K562 (cell line): Measurements from ENCODE around the gene IPO7. TPM values are rescaled to one million over a fixed set of nuclear protein-coding genes. Genes with fewer than 3 reads are reported as not detected.

ENCODE experiments used
- CBX8 ChIP-seq: fragments of 200-600 bp; sonication (generic); IDR thresholded peaks from 2 replicates; pipeline ENCODE4 v1.6.1; 2012; ENCODE audit warnings: borderline replicate concordance, mixed run types, low read depth, mild to moderate bottlenecking, moderate library complexity, mixed read lengths, low read length, control low read depth, inconsistent platforms; ENCODE audit not compliant: poor library complexity, severe bottlenecking; ENCODE audit errors: extremely low read depth
- DACH1 ChIP-seq: fragments of 450-650 bp; IDR thresholded peaks from 2 replicates; pipeline ENCODE4 v1.6.1; 2018; ENCODE audit not compliant: partially characterized antibody
- E2F3 ChIP-seq: fragments of 250-450 bp; sonication (Bioruptor Pico); IDR thresholded peaks from 2 replicates; pipeline ENCODE4 v1.4.0; 2020; ENCODE audit warnings: mild to moderate bottlenecking
- GTF2F1 ChIP-seq: IDR thresholded peaks from 2 replicates; pipeline ENCODE4 v1.6.1; 2011; ENCODE audit warnings: low read depth, low read length, improper control_type of control experiment
- HNRNPL ChIP-seq: fragments of 200-400 bp; formaldehyde crosslinking; IDR thresholded peaks from 2 replicates; pipeline ENCODE4 v1.6.1; 2017; ENCODE audit warnings: low read depth, mild to moderate bottlenecking, low read length
- KHSRP ChIP-seq: fragments of 450-650 bp; IDR thresholded peaks from 2 replicates; pipeline ENCODE4 v1.6.1; 2017
- PREB ChIP-seq: sonication (generic); formaldehyde crosslinking; IDR thresholded peaks from 2 replicates; pipeline ENCODE4 v1.8.1; 2023; ENCODE audit warnings: mild to moderate bottlenecking, missing genetic modification reagents
- RBFOX2 ChIP-seq: fragments of 200-400 bp; formaldehyde crosslinking; IDR thresholded peaks from 2 replicates; pipeline ENCODE4 v1.6.1; 2017; ENCODE audit warnings: low read depth, mild to moderate bottlenecking, low read length, moderate library complexity
- RFX5 ChIP-seq: IDR thresholded peaks from 2 replicates; pipeline ENCODE4 v1.6.1; 2011; ENCODE audit warnings: low read depth, mild to moderate bottlenecking, improper control_type of control experiment, low read length
- RHOXF2B ChIP-seq: fragments of 250-450 bp; sonication (Bioruptor Pico); conservative IDR thresholded peaks from 2 replicates; pipeline ENCODE4 v1.5.1; 2021
- TBP ChIP-seq: optimal IDR thresholded peaks from 2 replicates; pipeline ENCODE3; 2011; ENCODE audit warnings: low read depth, low read length, improper control_type of control experiment
- TCF7 ChIP-seq: sonication (generic); IDR thresholded peaks from 2 replicates; pipeline ENCODE4 v1.6.1; 2016; ENCODE audit warnings: antibody characterized with exemption, borderline replicate concordance
- TEAD2 ChIP-seq: fragments of 450-650 bp; IDR thresholded peaks from 2 replicates; pipeline ENCODE4 v1.6.1; 2016; ENCODE audit warnings: missing genetic modification characterization, control low read depth, missing compliant biosample characterization
- YBX1 ChIP-seq: fragments of 450-650 bp; IDR thresholded peaks from 2 replicates; pipeline ENCODE4 v1.7.1; 2016; ENCODE audit warnings: mild to moderate bottlenecking
- ZFP1 ChIP-seq: fragments of 450-650 bp; formaldehyde crosslinking; IDR thresholded peaks from 2 replicates; pipeline ENCODE4 v1.4.0; 2020; ENCODE audit warnings: mild to moderate bottlenecking, mixed read lengths
- ZFPM2 ChIP-seq: fragments of 250-450 bp; sonication (Bioruptor Pico); IDR thresholded peaks from 2 replicates; pipeline ENCODE4 v1.5.1; 2022; ENCODE audit warnings: mild to moderate bottlenecking
- ZNF146 ChIP-seq: IDR thresholded peaks from one replicate; pipeline ENCODE4 v1.6.1; 2018; ENCODE audit warnings: missing compliant biosample characterization; ENCODE audit not compliant: unreplicated experiment
- ZNF561 ChIP-seq: fragments of 450-650 bp; formaldehyde crosslinking; conservative IDR thresholded peaks from 2 replicates; pipeline ENCODE4 v1.4.0; 2020; ENCODE audit warnings: mild to moderate bottlenecking, moderate library complexity
- ZNF57 ChIP-seq: fragments of 450-650 bp; formaldehyde crosslinking; IDR thresholded peaks from 2 replicates; pipeline ENCODE4 v1.4.0; 2020; ENCODE audit warnings: mild to moderate bottlenecking, moderate library complexity
- ZNF695 ChIP-seq: fragments of 450-650 bp; formaldehyde crosslinking; IDR thresholded peaks from 2 replicates; pipeline ENCODE4 v1.4.0; 2020; ENCODE audit warnings: mild to moderate bottlenecking, moderate library complexity
- ZNF785 ChIP-seq: fragments of 250-450 bp; sonication (Bioruptor Pico); IDR thresholded peaks from 2 replicates; pipeline ENCODE4 v1.4.0; 2020; ENCODE audit warnings: mild to moderate bottlenecking
- ZSCAN29 ChIP-seq: fragments of 450-650 bp; IDR thresholded peaks from 2 replicates; pipeline ENCODE4 v1.6.1; 2017
- polyA plus RNA-seq, 8 experiments: library from polyadenylated mRNA; depleted of rRNA in 4 of 8; stranded (reverse) in 5 of 8; unstranded in 3 of 8; fragments of >200 nt; fragmentation: Nextera tagmentation in 2 of 8; fragmentation: Illumina TruSeq in 1 of 8; extraction: Ambion mirVana in 2 of 8; extraction: Trizol in 1 of 8; gene quantifications; 2 replicates each; pipeline versions ENCODE4 v1.2.1 to v1.2.3, GENCODE V29; 2011 to 2014; ENCODE audit warnings: inconsistent platforms in 1 of 8, missing spikeins in 1 of 8
- total RNA-seq, 7 experiments: library from RNA; depleted of rRNA in 6 of 7; stranded (reverse); fragments of >200 nt in 6 of 7; fragmentation: Illumina TruSeq in 2 of 7; extraction: Trizol in 2 of 7; gene quantifications; 2 replicates each; pipeline versions ENCODE4 v1.2.1 to v1.2.3, GENCODE V29; 2011 to 2021; ENCODE audit warnings: low replicate concordance in 1 of 7
- TF ChIP-seq, protein P1 (sequence below): sonication (generic); formaldehyde crosslinking; IDR thresholded peaks from 2 replicates; pipeline ENCODE4 v1.4.0; 2020; ENCODE audit warnings: mild to moderate bottlenecking, missing genetic modification reagents
- TF ChIP-seq, protein P2 (sequence below): sonication (generic); IDR thresholded peaks from 2 replicates; pipeline ENCODE4 v1.6.1; 2016
- TF ChIP-seq, protein P3 (sequence below): IDR thresholded peaks from 2 replicates; pipeline ENCODE4 v1.6.1; 2014; ENCODE audit warnings: antibody characterized with exemption

Gene IPO7
- total and polyA plus RNA-seq, 9 of the 15 experiments (the other 6 are each of a cell fraction or from before 2014, with no cell fraction given) = 23.6 to 138 (median 110) TPM

GRCh38 chr11:9384535-9385326 is at the start of gene IPO7 (continued):
- TF ChIP-seq ZNF146 (no peak), ZNF695 (CRISPR knock-in tag) (no peak), PREB (CRISPR knock-in tag) (0 out of 2 replicates have a peak, but pooled peaks have one; percentile 48), YBX1 (no peak), CBX8 (no peak), GTF2F1 (peak; percentile 84; the same call in 1 of the 2 replicates), E2F3 (CRISPR knock-in tag) (peak; percentile 68; the same call in 1 of the 2 replicates), TCF7 (no peak), ZSCAN29 (peak; percentile 63; the same call in 1 of the 2 replicates), ZNF785 (CRISPR knock-in tag) (no peak), DACH1 (peak; percentile 32), ZNF57 (CRISPR knock-in tag) (no peak), RBFOX2 (peak; percentile 99), ZNF561 (CRISPR knock-in tag) (no peak), TEAD2 (tag) (no peak), ZFP1 (CRISPR knock-in tag) (no peak), KHSRP (no peak), HNRNPL (peak; percentile 71; the same call in 1 of the 2 replicates), TBP (peak; percentile 96), ZFPM2 (CRISPR knock-in tag) (0 out of 2 replicates have a peak, but pooled peaks have one; percentile 18), RHOXF2B (CRISPR knock-in tag) (no peak), RFX5 (no peak)
- TF ChIP-seq, protein P1, sequence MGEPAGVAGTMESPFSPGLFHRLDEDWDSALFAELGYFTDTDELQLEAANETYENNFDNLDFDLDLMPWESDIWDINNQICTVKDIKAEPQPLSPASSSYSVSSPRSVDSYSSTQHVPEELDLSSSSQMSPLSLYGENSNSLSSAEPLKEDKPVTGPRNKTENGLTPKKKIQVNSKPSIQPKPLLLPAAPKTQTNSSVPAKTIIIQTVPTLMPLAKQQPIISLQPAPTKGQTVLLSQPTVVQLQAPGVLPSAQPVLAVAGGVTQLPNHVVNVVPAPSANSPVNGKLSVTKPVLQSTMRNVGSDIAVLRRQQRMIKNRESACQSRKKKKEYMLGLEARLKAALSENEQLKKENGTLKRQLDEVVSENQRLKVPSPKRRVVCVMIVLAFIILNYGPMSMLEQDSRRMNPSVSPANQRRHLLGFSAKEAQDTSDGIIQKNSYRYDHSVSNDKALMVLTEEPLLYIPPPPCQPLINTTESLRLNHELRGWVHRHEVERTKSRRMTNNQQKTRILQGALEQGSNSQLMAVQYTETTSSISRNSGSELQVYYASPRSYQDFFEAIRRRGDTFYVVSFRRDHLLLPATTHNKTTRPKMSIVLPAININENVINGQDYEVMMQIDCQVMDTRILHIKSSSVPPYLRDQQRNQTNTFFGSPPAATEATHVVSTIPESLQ (CRISPR knock-in tag) = peak; percentile 26; the same call in 1 of the 2 replicates
- TF ChIP-seq, protein P2, sequence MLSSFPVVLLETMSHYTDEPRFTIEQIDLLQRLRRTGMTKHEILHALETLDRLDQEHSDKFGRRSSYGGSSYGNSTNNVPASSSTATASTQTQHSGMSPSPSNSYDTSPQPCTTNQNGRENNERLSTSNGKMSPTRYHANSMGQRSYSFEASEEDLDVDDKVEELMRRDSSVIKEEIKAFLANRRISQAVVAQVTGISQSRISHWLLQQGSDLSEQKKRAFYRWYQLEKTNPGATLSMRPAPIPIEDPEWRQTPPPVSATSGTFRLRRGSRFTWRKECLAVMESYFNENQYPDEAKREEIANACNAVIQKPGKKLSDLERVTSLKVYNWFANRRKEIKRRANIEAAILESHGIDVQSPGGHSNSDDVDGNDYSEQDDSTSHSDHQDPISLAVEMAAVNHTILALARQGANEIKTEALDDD = no peak
- TF ChIP-seq, protein P3, sequence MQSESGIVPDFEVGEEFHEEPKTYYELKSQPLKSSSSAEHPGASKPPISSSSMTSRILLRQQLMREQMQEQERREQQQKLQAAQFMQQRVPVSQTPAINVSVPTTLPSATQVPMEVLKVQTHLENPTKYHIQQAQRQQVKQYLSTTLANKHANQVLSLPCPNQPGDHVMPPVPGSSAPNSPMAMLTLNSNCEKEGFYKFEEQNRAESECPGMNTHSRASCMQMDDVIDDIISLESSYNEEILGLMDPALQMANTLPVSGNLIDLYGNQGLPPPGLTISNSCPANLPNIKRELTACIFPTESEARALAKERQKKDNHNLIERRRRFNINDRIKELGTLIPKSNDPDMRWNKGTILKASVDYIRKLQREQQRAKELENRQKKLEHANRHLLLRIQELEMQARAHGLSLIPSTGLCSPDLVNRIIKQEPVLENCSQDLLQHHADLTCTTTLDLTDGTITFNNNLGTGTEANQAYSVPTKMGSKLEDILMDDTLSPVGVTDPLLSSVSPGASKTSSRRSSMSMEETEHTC = no peak
